Nephron progenitor cell (in vitro differentiated cells): ENCODE measurements around the gene PTPRJ.

Experiments
- DNase-seq: peaks from one replicate; pipeline ENCODE4 v3.0.0; 2021
- H3K27ac Mint-ChIP-seq: 2 replicates; pipeline ENCODE4 v1.8.0; 2021; ENCODE audit warnings: mild to moderate bottlenecking, moderate library complexity, mixed read lengths
- H3K27me3 Mint-ChIP-seq: 2 replicates; pipeline ENCODE4 v1.8.0; 2021; ENCODE audit warnings: mild to moderate bottlenecking, low read depth, mixed read lengths; ENCODE audit not compliant: poor library complexity
- H3K36me3 Mint-ChIP-seq: 2 replicates; pipeline ENCODE4 v1.8.0; 2021; ENCODE audit warnings: low read depth, mixed read lengths
- H3K4me1 Mint-ChIP-seq: 2 replicates; pipeline ENCODE4 v1.8.0; 2021; ENCODE audit warnings: mixed read lengths
- H3K4me3 Mint-ChIP-seq: 2 replicates; pipeline ENCODE4 v1.8.0; 2021; ENCODE audit warnings: mild to moderate bottlenecking, moderate library complexity, mixed read lengths
- H3K9me3 Mint-ChIP-seq: 2 replicates; pipeline ENCODE4 v1.8.0; 2021; ENCODE audit warnings: mild to moderate bottlenecking, moderate library complexity, mixed read lengths
- CTCF ChIP-seq: fragments of 200-600 bp; sonication (generic); IDR thresholded peaks from 2 replicates; pipeline ENCODE4 v1.5.0; 2021; ENCODE audit warnings: antibody characterized with exemption

Gene PTPRJ

DNA sequence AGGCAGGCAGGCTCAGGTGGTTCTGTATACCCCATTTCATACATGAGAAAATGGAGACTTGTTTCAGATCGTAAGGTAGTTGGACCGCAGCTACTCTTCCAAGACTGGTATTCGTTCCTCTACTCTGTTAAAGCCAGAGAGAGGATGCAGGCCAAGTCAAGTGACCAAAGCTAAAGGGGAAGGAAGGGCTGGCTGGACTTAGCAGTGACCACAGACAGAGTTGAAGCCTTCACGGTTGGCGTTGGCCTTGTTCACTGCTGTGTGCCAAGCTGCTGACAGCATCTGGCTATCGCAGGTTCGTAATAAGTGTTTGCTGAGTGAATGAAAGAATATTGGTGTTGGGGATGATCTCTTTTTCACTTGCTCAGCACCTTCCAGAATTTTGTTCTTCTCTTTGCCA lies 64.2 kb downstream of the PTPRJ start:
- no peak overlapping the region for H3K4me3 Mint-ChIP-seq
- TF ChIP-seq CTCF: no peak
- H3K9me3 Mint-ChIP-seq: no peaks in the 10 kb centered on the region
- peaks cover 2% of the 10 kb centered on the region for H3K27me3 Mint-ChIP-seq
- no peak overlapping the region for H3K27ac Mint-ChIP-seq
- no peaks in the 10 kb centered on the region for H3K36me3 Mint-ChIP-seq
- H3K4me1 Mint-ChIP-seq: peaks cover 57% of the 10 kb centered on the region
- DNase-seq: no peak

DNA sequence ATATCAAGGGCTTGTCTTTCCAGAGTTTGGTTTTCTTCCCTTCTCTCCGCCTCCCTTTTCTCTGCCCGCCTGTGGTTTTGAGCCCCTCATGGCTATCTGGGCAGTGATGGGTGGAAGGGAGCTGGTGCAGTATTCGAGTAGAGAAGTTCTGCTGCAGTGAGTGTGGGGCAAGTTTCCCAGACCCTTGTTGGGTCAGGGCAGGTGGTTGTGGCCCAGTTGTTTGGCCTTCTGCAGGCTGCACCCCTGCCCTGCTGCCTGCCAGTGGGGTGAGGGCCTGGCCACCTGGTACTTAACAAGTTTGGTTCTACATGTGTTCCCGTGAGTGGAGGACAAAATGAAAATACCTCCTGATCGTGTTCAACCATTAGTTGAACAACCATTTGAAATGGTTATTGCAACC lies 65.2 kb downstream of the PTPRJ start:
- Mint-ChIP-seq H3K9me3 (no peaks in the 10 kb centered on the region), H3K36me3 (no peaks in the 10 kb centered on the region), H3K4me3 (no peak overlapping the region), H3K27ac (no peak overlapping the region), H3K27me3 (no peaks in the 10 kb centered on the region), H3K4me1 (peaks cover 57% of the 10 kb centered on the region)
- no peak for DNase-seq
- TF ChIP-seq CTCF: no peak

- H3K4me1 Mint-ChIP-seq: peaks cover 49% of the 10 kb centered on the region
- no peak for DNase-seq
- H3K4me3 Mint-ChIP-seq: no peak overlapping the region
- no peaks in the 10 kb centered on the region for H3K27me3 Mint-ChIP-seq
- TF ChIP-seq CTCF: no peak
- H3K27ac Mint-ChIP-seq: peak overlapping the region; percentile 83
- H3K9me3 Mint-ChIP-seq: no peaks in the 10 kb centered on the region
- no peaks in the 10 kb centered on the region for H3K36me3 Mint-ChIP-seq
Observed at GRCh38 chr11:48047616-48048015, 67.3 kb downstream of the PTPRJ start.

DNA sequence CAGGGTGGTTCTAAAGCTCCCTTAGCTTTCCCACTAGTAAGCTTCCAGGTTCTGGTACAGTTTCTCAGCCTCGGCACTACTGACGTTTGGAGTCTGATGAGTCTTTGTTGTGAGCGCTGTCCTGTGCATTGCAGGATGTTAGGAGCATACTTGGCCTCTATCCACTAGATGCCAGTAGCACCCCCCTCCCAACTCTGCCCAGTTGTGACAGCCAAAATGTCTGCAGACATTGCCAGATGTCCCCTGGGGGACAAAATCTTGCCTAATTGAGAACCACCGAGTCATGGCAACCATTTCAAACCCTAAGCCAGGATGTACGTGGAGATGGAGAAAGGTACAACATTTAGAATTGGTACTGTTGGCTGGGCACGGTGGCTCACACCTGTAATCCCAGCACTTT lies 68.7 kb downstream of the PTPRJ start:
- H3K27me3 Mint-ChIP-seq: no peaks in the 10 kb centered on the region
- no peak overlapping the region for H3K4me3 Mint-ChIP-seq
- H3K36me3 Mint-ChIP-seq: no peaks in the 10 kb centered on the region
- H3K27ac Mint-ChIP-seq: peak overlapping the region; percentile 78
- no peak for DNase-seq
- H3K9me3 Mint-ChIP-seq: no peaks in the 10 kb centered on the region
- H3K4me1 Mint-ChIP-seq: peaks cover 36% of the 10 kb centered on the region
- no peak for TF ChIP-seq CTCF

DNA sequence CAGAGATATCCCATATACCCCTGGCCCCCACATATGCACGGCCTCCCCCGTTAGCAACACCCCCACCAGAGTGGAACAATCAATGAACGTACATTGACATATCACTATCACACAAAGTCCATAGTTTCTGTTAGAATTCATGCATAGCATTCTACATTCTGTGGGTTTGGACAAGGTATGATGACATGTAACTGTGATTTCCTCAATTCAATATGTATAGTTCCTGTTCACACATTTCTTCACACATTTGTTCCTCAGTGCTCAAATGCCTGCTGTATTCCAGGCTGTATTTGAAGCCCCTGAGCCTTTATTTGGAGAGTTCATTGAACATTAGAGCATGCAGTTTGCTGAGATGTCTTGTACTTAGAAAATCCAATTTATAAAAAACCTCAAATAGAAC lies 69.9 kb downstream of the PTPRJ start:
- TF ChIP-seq CTCF: no peak
- no peaks in the 10 kb centered on the region for H3K27me3 Mint-ChIP-seq
- H3K4me3 Mint-ChIP-seq: no peak overlapping the region
- H3K36me3 Mint-ChIP-seq: no peaks in the 10 kb centered on the region
- H3K4me1 Mint-ChIP-seq: peaks cover 42% of the 10 kb centered on the region
- H3K9me3 Mint-ChIP-seq: no peaks in the 10 kb centered on the region
- no peak for DNase-seq
- peak overlapping the region; percentile 39 for H3K27ac Mint-ChIP-seq

DNA sequence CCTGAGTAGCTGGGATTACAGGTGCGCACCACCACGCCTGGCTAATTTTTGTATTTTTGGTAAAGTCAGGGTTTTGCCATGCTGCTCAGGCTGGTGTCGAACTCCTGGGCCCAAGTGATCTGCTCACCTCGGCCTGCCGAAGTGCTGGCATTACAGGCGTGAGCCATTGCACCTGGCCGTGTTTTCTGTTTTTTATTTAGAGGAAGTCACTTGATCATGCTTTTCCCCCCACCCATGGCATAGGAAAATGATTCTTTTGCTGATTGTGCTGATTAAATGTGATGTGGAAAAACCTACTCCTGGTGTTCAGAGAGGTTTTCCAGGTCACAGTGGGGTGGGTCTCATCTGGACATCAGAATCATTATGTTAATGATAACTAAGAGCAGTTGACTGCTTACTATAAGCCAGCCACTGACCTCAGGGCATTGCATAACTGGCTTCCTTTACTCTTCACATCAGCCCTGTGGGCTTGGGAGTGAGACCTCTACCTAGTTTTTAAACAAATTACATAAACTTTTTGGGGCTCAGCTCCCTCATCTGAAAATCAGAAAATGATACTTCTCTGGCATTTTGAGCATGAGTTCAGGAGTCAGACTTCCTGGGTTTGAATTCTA lies 71.0 kb downstream of the PTPRJ start:
- Mint-ChIP-seq H3K36me3 (no peaks in the 10 kb centered on the region), H3K27me3 (no peaks in the 10 kb centered on the region), H3K4me1 (peaks cover 53% of the 10 kb centered on the region), H3K4me3 (no peak overlapping the region), H3K9me3 (no peaks in the 10 kb centered on the region), H3K27ac (no peak overlapping the region)
- no peak for TF ChIP-seq CTCF
- DNase-seq: no peak
